HUES64 (cell line): ENCODE measurements around the gene IHH.

Source experiments
- H3K27ac ChIP-seq: 2 replicates; pipeline ENCODE4 v1.7.0; 2013; ENCODE audit warnings: low read depth, low read length, inconsistent platforms
- H3K27me3 ChIP-seq: 2 replicates; pipeline ENCODE4 v1.6.1; 2013; ENCODE audit warnings: mild to moderate bottlenecking, low read length; ENCODE audit not compliant: insufficient read depth
- H3K36me3 ChIP-seq: 2 replicates; pipeline ENCODE4 v1.6.1; 2013; ENCODE audit warnings: mild to moderate bottlenecking, low read length; ENCODE audit not compliant: insufficient read depth
- H3K4me1 ChIP-seq: 2 replicates; pipeline ENCODE4 v1.6.1; 2013; ENCODE audit warnings: mild to moderate bottlenecking, low read length, moderate library complexity; ENCODE audit not compliant: insufficient read depth
- H3K4me3 ChIP-seq: 2 replicates; pipeline ENCODE4 v1.5.1; 2013; ENCODE audit warnings: mild to moderate bottlenecking, low read length, moderate library complexity
- H3K9ac ChIP-seq: 2 replicates; pipeline ENCODE4 v1.6.1; 2013; ENCODE audit warnings: mild to moderate bottlenecking, low read depth, low read length
- H3K9me3 ChIP-seq: 2 replicates; pipeline ENCODE4 v1.6.1; 2013; ENCODE audit warnings: low read depth, low read length; ENCODE audit not compliant: insufficient read depth
- WGBS: fragments of 150-250, 120-280 bp; methylation state at CpG from one replicate; pipeline ENCODE4 v1.1.7; 2013; ENCODE audit warnings: missing lambda C conversion rate; 5-methylcytosine and 5-hydroxymethylcytosine counted together

The IHH gene

DNA sequence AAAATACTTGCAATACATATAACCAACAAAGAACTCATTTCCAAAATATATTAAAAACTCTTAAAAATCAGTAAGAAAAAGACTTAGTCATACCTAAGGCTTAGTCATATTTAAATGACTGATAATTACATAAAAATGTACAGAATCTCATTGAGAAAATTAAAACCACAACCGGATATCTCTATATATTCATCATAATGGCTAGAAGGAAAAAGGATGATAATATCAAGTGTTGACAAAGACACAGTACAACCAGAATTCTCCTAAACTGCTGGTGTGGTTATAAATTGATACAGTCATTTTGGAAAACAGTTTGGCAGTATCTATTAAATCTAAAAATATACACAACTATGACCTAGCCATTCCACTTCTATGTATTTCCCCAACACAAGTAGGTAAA, 27.1 kb upstream of the IHH start:
- Histone ChIP-seq H3K4me1 (peaks cover 11% of the 10 kb centered on the region), H3K4me3 (no peak overlapping the region), H3K9me3 (no peaks in the 10 kb centered on the region), H3K9ac (no peak overlapping the region), H3K27me3 (no peaks in the 10 kb centered on the region), H3K36me3 (no peaks in the 10 kb centered on the region), H3K27ac (no peak overlapping the region)
- no CpG with 5 or more reads among the region's 1 CpG for WGBS

DNA sequence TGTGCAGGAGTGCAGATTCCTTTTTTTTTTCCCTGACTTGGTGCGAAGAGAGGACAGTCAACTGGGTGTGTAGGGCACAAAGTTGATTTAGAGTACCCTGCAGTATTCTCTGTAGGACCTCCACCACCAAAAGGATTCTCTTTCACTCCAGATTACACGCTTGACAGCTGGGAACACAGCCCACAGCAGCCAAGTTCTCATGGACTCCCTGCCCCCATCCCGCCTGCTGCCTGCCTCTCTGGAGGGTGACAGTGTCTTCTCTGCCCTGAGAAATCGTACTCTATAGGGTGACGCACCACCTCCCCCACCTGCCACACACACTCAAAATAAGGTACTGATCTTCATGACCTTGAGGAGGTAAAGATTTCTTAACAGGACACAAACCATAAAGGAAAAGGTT, 26.6 kb upstream of the IHH start:
- 82% methylated on average over 4 of the region's 5 CpGs for WGBS
- H3K9me3 ChIP-seq: no peaks in the 10 kb centered on the region
- no peaks in the 10 kb centered on the region for H3K27me3 ChIP-seq
- H3K4me3 ChIP-seq: no peak overlapping the region
- peaks cover 11% of the 10 kb centered on the region for H3K4me1 ChIP-seq
- no peak overlapping the region for H3K9ac ChIP-seq
- no peaks in the 10 kb centered on the region for H3K36me3 ChIP-seq
- no peak overlapping the region for H3K27ac ChIP-seq

DNA sequence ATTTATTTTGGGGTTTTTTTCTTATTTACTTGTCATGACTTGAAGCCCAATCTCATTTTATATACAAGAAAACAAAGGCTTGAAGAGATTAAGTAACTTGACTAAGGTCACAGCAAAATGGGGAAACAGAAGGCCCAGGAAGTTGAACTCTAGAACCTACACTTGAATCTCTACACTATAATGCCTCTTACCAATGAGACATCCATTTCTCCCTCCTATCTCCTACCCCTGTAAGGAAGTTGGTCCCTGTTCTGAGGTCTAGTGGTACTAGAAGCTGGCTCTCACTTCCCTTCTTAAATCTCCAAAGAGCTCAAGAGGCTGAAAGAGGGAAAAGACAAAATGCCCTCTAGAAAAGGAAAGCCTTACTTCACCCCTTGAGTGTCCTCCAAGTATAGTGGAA, 25.5 kb upstream of the IHH start:
- H3K27ac ChIP-seq: no peak overlapping the region
- H3K9ac ChIP-seq: no peak overlapping the region
- H3K36me3 ChIP-seq: no peaks in the 10 kb centered on the region
- H3K9me3 ChIP-seq: no peaks in the 10 kb centered on the region
- H3K4me3 ChIP-seq: no peak overlapping the region
- H3K4me1 ChIP-seq: peaks cover 13% of the 10 kb centered on the region
- H3K27me3 ChIP-seq: peaks cover 3% of the 10 kb centered on the region; the same call in 1 of the 2 replicates

DNA sequence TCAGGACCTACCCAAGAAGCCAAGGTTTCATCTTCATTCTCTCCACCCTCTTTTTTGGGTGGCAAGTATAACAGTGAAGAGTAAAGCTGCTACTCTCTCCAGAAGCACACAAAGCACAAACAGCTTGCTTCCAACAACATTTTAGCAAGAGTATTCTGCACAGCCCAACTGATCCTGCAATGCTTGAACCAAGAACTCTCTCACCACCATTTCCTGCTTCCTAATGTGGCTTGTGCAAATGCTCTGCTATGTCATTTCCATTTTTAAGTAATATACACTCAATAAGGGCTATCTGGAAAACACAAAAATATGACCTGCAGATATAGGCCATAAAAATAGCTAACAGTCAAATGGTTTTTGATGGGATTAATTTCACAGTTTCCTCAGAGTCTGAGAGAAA, 24.1 kb upstream of the IHH start:
- H3K4me3 ChIP-seq: no peak overlapping the region
- H3K9me3 ChIP-seq: no peaks in the 10 kb centered on the region
- no peak overlapping the region for H3K27ac ChIP-seq
- no peaks in the 10 kb centered on the region for H3K36me3 ChIP-seq
- H3K27me3 ChIP-seq: peaks cover 3% of the 10 kb centered on the region; the same call in 1 of the 2 replicates
- peaks cover 14% of the 10 kb centered on the region for H3K4me1 ChIP-seq
- no peak overlapping the region for H3K9ac ChIP-seq

DNA sequence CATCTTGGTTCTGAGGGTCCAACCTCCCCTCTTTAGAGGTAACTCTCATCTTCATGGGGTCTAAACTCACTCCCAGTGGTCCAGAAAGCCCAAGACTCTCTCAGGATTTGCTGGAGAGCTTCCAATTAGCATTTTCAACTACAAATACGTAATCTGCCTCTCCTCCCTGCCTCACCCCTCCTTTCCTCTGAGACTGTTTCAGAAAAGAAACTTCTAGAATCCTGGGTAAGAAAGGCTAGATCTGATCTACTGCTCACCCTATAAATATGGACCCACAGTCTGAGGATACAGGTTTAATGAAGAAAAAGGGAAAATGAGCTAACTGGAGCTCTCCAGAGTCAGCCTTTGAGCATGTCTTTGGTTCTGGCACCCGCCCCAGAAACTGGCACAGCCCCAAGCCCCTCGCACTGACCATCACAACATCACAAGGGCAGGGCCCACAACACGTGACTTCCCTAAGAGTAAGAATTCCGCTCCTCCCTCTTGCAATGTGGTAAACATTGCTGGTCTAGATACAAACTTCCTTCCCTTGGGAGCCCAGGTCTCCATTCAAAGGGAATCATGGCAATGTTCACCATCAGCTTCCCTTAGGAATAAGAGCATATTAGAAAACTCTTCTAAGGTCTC, 21.7 kb upstream of the IHH start:
- H3K9ac ChIP-seq: no peak overlapping the region
- H3K27ac ChIP-seq: no peak overlapping the region
- peaks cover 10% of the 10 kb centered on the region for H3K4me1 ChIP-seq
- H3K27me3 ChIP-seq: peaks cover 3% of the 10 kb centered on the region; the same call in 1 of the 2 replicates
- H3K36me3 ChIP-seq: peaks cover 2% of the 10 kb centered on the region; the same call in 1 of the 2 replicates
- H3K4me3 ChIP-seq: no peak overlapping the region
- 90% methylated on average over 5 of the region's 5 CpGs for WGBS
- H3K9me3 ChIP-seq: no peaks in the 10 kb centered on the region

DNA sequence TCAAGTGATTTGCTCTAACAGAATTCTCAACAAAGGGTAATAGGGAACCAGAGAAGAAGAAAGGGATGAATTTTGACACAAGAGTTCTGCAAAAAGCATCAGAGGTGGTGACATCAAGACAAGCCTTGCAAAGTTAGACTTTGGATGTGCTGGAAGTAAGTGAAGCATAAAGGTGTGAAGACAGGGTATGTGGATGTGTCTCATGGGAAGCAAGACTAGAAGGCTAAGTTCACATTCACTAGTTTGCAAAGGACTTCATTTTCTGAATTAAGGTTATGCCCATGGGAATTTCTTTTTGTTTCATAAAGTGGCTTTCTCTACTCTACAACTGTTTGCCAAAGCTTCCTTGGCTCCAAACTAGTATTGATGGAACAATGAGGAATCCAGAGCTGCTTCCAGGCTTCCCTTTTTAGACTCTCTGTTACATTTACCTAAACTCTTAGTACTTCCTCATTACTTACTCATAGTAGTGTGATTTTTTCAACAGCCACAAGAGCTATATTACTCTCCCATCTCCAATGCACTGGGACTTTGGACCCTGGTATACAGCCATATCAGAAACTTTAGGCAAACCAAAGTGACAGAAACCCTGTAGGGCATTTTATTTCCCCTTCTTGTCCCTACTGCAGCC, 21.1 kb upstream of the IHH start:
- peaks cover 8% of the 10 kb centered on the region for H3K36me3 ChIP-seq
- no peak overlapping the region for H3K27ac ChIP-seq
- H3K4me3 ChIP-seq: no peak overlapping the region
- no peaks in the 10 kb centered on the region for H3K9me3 ChIP-seq
- no peak overlapping the region for H3K9ac ChIP-seq
- H3K27me3 ChIP-seq: peaks cover 3% of the 10 kb centered on the region; the same call in 1 of the 2 replicates
- peaks cover 6% of the 10 kb centered on the region; the same call in 1 of the 2 replicates for H3K4me1 ChIP-seq

DNA sequence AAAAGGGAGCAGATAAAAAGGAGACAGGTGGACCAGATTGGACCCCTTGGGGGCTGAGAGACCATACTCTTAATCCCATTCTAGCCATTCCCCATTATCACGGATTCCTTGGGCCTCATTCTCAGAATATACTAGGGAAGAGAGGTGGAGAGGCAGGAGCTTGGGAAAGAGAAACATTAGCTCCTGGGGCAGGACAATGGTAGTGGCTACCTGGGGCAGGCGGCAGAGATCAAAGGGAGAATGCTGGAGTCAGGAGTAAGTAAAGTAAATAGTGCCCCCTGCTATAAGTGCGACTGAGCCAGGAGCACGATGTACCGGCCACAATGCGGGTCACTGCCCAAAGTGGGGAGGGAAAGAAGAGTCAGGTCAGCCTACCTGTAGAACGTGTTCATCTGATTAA, 20.4 kb upstream of the IHH start:
- no peak overlapping the region for H3K27ac ChIP-seq
- 76% methylated on average over 7 of the region's 7 CpGs for WGBS
- H3K4me3 ChIP-seq: no peak overlapping the region
- no peaks in the 10 kb centered on the region for H3K9me3 ChIP-seq
- no peak overlapping the region for H3K9ac ChIP-seq
- peaks cover 3% of the 10 kb centered on the region; the same call in 1 of the 2 replicates for H3K4me1 ChIP-seq
- peaks cover 3% of the 10 kb centered on the region; the same call in 1 of the 2 replicates for H3K27me3 ChIP-seq
- peaks cover 9% of the 10 kb centered on the region for H3K36me3 ChIP-seq

DNA sequence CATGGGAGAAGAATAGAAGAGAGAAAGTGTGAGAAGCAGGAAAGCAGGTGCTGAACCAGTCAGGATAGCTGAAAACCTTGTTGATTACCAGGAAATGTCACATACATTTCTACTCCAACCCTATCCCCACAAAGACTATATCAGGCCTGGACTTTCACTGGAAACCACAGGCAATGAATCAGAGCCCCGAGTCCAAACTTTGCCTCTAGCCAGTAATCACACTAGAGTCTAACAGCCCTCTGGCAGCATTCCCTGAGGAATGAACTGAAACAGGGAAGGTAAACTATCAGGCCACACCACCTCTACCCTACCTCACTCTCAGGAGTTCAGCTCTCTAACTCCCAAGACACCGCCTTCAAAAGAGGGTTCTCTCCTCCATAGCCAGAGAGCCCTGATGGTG, 18.7 kb upstream of the IHH start:
- Histone ChIP-seq H3K36me3 (peaks cover 9% of the 10 kb centered on the region), H3K27ac (no peak overlapping the region), H3K9me3 (no peaks in the 10 kb centered on the region), H3K4me1 (peaks cover 3% of the 10 kb centered on the region; the same call in 1 of the 2 replicates), H3K4me3 (no peak overlapping the region), H3K27me3 (peaks cover 3% of the 10 kb centered on the region; the same call in 1 of the 2 replicates), H3K9ac (no peak overlapping the region)
- WGBS: 88% methylated on average over 2 of the region's 2 CpGs

DNA sequence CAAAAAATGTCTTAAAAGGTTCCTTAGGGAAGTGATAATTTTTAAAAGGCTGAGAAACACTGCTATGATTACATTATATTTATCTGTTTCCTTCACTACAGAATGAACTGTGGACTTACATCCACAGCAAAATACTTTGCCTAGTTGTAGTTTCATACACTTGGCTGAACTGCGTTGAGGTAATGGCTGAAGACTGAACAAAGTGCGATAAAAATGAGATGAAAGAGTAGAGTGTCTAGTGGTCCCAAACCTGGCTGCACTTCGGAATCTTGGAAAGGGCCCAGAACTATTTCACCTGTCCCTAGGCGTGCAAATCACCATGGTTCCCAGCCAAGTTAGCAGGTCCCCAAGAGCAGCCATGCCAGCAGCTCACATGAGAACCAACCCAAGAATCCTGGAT, 18.2 kb upstream of the IHH start:
- H3K9ac ChIP-seq: no peak overlapping the region
- H3K36me3 ChIP-seq: peaks cover 9% of the 10 kb centered on the region
- H3K4me1 ChIP-seq: peaks cover 3% of the 10 kb centered on the region
- WGBS: 95% methylated on average over 4 of the region's 4 CpGs
- H3K9me3 ChIP-seq: no peaks in the 10 kb centered on the region
- H3K4me3 ChIP-seq: no peak overlapping the region
- no peak overlapping the region for H3K27ac ChIP-seq
- peaks cover 3% of the 10 kb centered on the region; the same call in 1 of the 2 replicates for H3K27me3 ChIP-seq

DNA sequence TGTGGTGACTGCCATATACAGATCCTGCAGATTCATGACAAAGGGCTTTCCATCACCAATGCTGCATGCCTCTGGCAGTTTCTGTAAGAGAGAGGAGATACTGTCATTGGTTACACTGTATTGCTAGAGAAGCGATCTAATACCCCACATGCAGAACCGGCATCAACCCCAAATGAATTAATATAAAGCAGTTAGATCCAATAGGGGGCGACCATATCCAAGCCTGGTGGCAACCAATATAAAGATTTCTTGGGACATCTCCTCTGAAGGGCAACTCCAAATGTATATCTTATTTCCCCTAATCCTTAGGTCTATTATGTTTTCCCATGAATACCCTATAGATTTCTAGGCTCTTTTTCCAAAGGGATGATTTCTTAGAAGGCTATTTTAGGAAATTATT, 17.4 kb upstream of the IHH start:
- peaks cover 3% of the 10 kb centered on the region; the same call in 1 of the 2 replicates for H3K27me3 ChIP-seq
- no peaks in the 10 kb centered on the region for H3K9me3 ChIP-seq
- no peak overlapping the region for H3K9ac ChIP-seq
- H3K4me3 ChIP-seq: no peak overlapping the region
- H3K4me1 ChIP-seq: peaks cover 3% of the 10 kb centered on the region
- peaks cover 9% of the 10 kb centered on the region for H3K36me3 ChIP-seq
- H3K27ac ChIP-seq: no peak overlapping the region
- 86% methylated on average over 3 of the region's 3 CpGs for WGBS

DNA sequence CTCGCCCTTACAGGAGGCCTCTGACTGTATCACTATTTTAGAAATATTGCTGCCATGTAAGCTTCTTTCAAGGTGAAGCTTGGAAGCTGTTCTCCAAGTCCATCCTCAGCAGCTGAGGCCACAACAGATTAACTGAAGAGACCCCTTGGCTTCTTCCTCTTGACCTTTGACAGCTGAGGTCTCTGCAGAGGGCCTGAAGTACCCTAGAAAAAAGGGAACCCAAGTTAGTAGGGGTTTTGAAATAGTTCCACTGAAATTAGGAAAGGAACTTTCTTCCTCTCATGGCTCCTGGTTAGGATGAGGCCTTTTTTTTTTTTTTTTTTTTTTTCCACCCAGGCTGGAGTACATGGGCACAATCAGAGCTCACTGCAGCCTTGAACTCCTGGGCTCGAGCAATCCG, 15.5 kb upstream of the IHH start:
- no peak overlapping the region for H3K27ac ChIP-seq
- 96% methylated on average over 3 of the region's 3 CpGs for WGBS
- H3K9me3 ChIP-seq: no peaks in the 10 kb centered on the region
- H3K4me1 ChIP-seq: peaks cover 1% of the 10 kb centered on the region
- H3K4me3 ChIP-seq: no peak overlapping the region
- H3K9ac ChIP-seq: no peak overlapping the region
- peaks cover 9% of the 10 kb centered on the region for H3K36me3 ChIP-seq
- H3K27me3 ChIP-seq: no peaks in the 10 kb centered on the region
